ENCODE measurements around the gene SLC26A9.

- TF ChIP-seq CTCF (IDR thresholded peaks at IDR 0.05; ENCODE audit: borderline replicate concordance, extremely low read depth, low read length, poor library complexity, severe bottlenecking) (no peak), EZH2 (IDR thresholded peaks at IDR 0.05; ENCODE audit: borderline replicate concordance, low read depth, low read length, severe bottlenecking) (no peak)
Measured at GRCh38 chr1:205935869-205936268, 7.4 kb downstream of the SLC26A9 start.

All from DND-41 (cell line).